Thyroid gland (tissue), 4 donors: ENCODE measurements around the gene NPC1. TPM values are rescaled to one million over a fixed set of nuclear protein-coding genes. Genes with fewer than 3 reads are reported as not detected.

ENCODE experiments used
- DNase-seq, 2 donors: peaks; one replicate each; pipeline ENCODE4 v3.0.0-alpha.2; 2019
- H3K27ac ChIP-seq, 3 donors: fragments of 200-600 bp; sonication (generic); 1 replicate in 2 of 3; 2 replicates in 1 of 3; pipeline ENCODE4 v1.5.1; 2016 to 2019; ENCODE audit warnings: mild to moderate bottlenecking in 1 of 3, moderate library complexity in 1 of 3
- H3K27me3 ChIP-seq: fragments of 200-600 bp; sonication (generic); one replicate; pipeline ENCODE4 v1.5.1; 2019
- H3K36me3 ChIP-seq, 2 donors: fragments of 200-600 bp; sonication (generic); one replicate each; pipeline ENCODE4 v1.5.1; 2016 to 2019
- H3K4me1 ChIP-seq, 2 donors: fragments of 200-600 bp; sonication (generic); one replicate each; pipeline ENCODE4 v1.5.1; 2017 to 2019
- H3K4me3 ChIP-seq, 3 donors: fragments of 200-600 bp; sonication (generic); replicated peaks in 1 of 3; 1 replicate in 2 of 3; 2 replicates in 1 of 3; pipeline ENCODE4 v1.5.1; 2016; ENCODE audit warnings: mild to moderate bottlenecking in 1 of 3
- H3K9me3 ChIP-seq: fragments of 200-600 bp; sonication (generic); one replicate; pipeline ENCODE4 v1.5.1; 2017
- CTCF ChIP-seq, 6 experiments: fragments of 200-600 bp in 3 of 6; fragments of 450-650 bp in 3 of 6; sonication (generic) in 3 of 6; IDR thresholded peaks; one replicate each; pipeline ENCODE4 v1.5.1; 2016 to 2019; ENCODE audit warnings: antibody characterized with exemption in 6 of 6, mild to moderate bottlenecking in 2 of 6, inconsistent platforms in 1 of 6, moderate library complexity in 1 of 6
- POLR2A ChIP-seq, 2 donors: fragments of 450-650 bp; IDR thresholded peaks; one replicate each; pipeline ENCODE4 v1.6.1; 2017; ENCODE audit warnings: antibody characterized with exemption in 2 of 2, mild to moderate bottlenecking in 2 of 2, moderate library complexity in 1 of 2
- WGBS, 2 donors: methylation state at CpG; one replicate each; pipeline ENCODE4 v1.1.5; 2017; 5-methylcytosine and 5-hydroxymethylcytosine counted together
- intact Hi-C: fragments of 100-400 bp; cut with DNase I; formaldehyde crosslinking; loops from one replicate; pipeline ENCODE4 v1.15.1; 2023
- total RNA-seq, 4 donors: library from RNA; depleted of rRNA; stranded (reverse); fragments of >200 nt; gene quantifications; one replicate each; pipeline ENCODE4 v1.2.3, GENCODE V29; 2016

Gene NPC1
- total RNA-seq, 4 donors from 2014 or later: 32.8 to 68.6 (median 42.0) TPM

DNA sequence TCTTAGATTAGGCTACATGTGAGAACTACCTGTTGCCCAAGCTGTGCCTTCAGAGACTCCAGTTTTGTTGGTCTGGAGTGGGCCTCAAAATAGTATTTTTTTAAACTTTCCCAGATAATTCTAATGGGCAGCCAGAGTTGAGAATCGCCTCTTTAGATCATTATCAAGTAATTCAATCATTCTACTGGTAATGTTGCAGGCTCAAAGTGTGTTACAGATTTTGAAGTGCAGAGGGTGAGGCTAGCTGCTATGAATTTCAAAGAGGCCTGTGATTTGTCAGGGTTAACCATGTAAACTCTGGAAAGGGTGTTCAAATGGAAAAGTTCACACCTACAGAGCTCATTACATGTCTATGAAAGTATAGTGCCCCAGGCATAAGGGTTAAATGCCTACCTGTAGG is 46.3 kb upstream of the NPC1 start:
- intact Hi-C loops: no loop called here
- H3K36me3 ChIP-seq: no peaks in the 10 kb centered on the region
- H3K27me3 ChIP-seq: no peaks in the 10 kb centered on the region
- DNase-seq: no peak
- no peaks in the 10 kb centered on the region for H3K9me3 ChIP-seq
- H3K4me3 ChIP-seq: no peak overlapping the region
- 85 to 96% methylated on average over 1 of the region's 1 CpG for WGBS, 2 donors
- no peaks in the 10 kb centered on the region for H3K4me1 ChIP-seq
- H3K27ac ChIP-seq: no peak overlapping the region
- no peak for TF ChIP-seq CTCF (IDR thresholded peaks at IDR 0.05)
- TF ChIP-seq POLR2A (IDR thresholded peaks at IDR 0.05): no peak

DNA sequence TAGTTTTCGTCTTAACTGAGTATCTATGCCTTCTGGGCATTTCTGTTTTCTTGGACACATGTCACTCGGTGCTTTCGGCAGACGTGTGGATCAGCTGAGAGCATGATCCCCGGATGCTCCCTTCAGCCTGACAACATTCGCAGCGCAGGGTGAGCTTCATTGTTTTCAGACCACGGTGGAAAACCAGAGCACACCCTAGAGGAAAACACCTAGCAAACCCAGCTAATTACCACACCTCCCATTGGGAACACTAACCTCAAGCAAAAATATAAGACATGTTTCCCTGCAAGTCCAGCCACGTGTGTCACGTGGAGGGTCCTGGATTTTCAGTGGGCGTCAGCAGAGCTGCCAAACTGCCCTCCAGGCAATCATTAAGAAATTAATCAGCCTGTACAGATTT is 45.4 kb upstream of the NPC1 start:
- Histone ChIP-seq H3K4me3 (no peak overlapping the region), H3K27ac (no peak overlapping the region), H3K27me3 (no peaks in the 10 kb centered on the region), H3K36me3 (no peaks in the 10 kb centered on the region), H3K9me3 (no peaks in the 10 kb centered on the region), H3K4me1 (no peaks in the 10 kb centered on the region)
- 37 to 46% methylated on average over 8 to 11 of the region's 11 CpGs for WGBS, 2 donors
- intact Hi-C loops: no loop called here
- no peak for DNase-seq
- no peak for TF ChIP-seq CTCF (IDR thresholded peaks at IDR 0.05)
- no peak for TF ChIP-seq POLR2A (IDR thresholded peaks at IDR 0.05)

DNA sequence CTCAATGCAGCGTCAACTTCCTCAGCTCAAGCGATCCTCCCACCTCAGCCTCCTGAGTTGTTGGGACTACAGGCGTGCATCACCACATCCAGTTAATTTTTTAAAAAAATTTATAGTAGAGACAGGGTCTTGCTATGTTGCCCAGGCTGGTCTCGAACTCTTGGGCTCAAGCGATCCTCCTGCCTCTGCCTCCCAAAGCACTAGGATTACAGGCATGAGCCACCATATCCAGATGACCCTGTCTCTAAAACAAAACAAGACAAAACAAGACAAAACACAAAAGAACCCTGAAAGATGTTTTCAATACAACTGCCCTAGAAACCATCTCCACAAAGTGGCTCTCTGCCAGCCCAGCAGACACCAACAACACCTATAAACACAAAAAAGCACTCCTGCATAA is 45.0 kb upstream of the NPC1 start:
- Histone ChIP-seq H3K4me1 (no peaks in the 10 kb centered on the region), H3K27ac (no peak overlapping the region), H3K9me3 (no peaks in the 10 kb centered on the region), H3K36me3 (no peaks in the 10 kb centered on the region), H3K27me3 (no peaks in the 10 kb centered on the region), H3K4me3 (no peak overlapping the region)
- intact Hi-C loops: no loop called here
- 94 to 98% methylated on average over 5 of the region's 5 CpGs for WGBS, 2 donors
- TF ChIP-seq POLR2A (IDR thresholded peaks at IDR 0.05): no peak
- TF ChIP-seq CTCF (IDR thresholded peaks at IDR 0.05): no peak
- no peak for DNase-seq

DNA sequence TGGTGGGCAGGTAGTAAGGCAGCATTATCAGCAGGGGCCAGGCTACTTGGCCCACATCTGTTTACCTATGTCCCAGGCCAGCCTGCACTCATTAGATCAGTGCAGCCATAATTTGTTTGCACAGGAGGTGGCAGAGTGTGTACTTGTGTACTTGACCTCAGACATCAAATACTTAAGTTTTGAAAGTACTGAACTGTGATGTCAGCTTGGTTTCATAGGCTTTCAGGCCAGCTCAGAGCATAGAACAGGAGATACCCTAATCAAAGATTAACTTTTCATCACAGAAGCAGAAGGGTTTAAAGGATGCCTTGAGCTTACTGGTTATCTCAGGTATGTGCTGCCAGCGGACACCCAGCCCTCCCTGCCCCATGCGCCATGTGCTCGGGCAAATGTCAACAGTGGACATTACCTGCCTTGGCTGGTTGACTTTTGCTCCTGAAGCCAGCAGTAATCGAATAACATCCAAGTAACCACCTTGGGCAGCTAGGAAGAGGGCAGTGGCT is 43.2 kb upstream of the NPC1 start:
- intact Hi-C loops: loop anchor here (10.0 kb wide), 2 partner anchors 65 to 185 kb away; no protein-coding TSS in a partner anchor
- 57 to 68% methylated on average over 4 of the region's 4 CpGs for WGBS, 2 donors
- TF ChIP-seq CTCF (IDR thresholded peaks at IDR 0.05): no peak
- TF ChIP-seq POLR2A (IDR thresholded peaks at IDR 0.05): no peak
- H3K36me3 ChIP-seq: no peaks in the 10 kb centered on the region
- no peak overlapping the region for H3K27ac ChIP-seq
- no peak overlapping the region for H3K4me3 ChIP-seq
- H3K9me3 ChIP-seq: no peaks in the 10 kb centered on the region
- no peaks in the 10 kb centered on the region for H3K4me1 ChIP-seq
- no peaks in the 10 kb centered on the region for H3K27me3 ChIP-seq
- peak; percentile 11 to 33 for DNase-seq

GRCh38 chr18:23627970-23628369 is 41.7 kb upstream of the NPC1 start:
- no peaks in the 10 kb centered on the region for H3K4me1 ChIP-seq
- H3K36me3 ChIP-seq: no peaks in the 10 kb centered on the region
- TF ChIP-seq POLR2A (IDR thresholded peaks at IDR 0.05) (no peak), CTCF (IDR thresholded peaks at IDR 0.05) (no peak)
- H3K9me3 ChIP-seq: no peaks in the 10 kb centered on the region
- no peak overlapping the region for H3K27ac ChIP-seq
- H3K27me3 ChIP-seq: no peaks in the 10 kb centered on the region
- no peak for DNase-seq
- no peak overlapping the region for H3K4me3 ChIP-seq
- intact Hi-C loops: loop anchor here (10.0 kb wide), 2 partner anchors 67 to 187 kb away; no protein-coding TSS in a partner anchor
